GM10248 (cell line): ENCODE measurements around the gene SLCO4A1.

ENCODE experiments used
- CTCF ChIA-PET: fragments of 300-600 bp; sonication (Branson Sonifier 250); formaldehyde crosslinking; extraction: SDS; loops from one replicate; lab custom pipeline; 2021; ENCODE audit warnings: antibody characterized with exemption; lab: Yijun Ruan, JAX
- POLR2A ChIA-PET: fragments of 350-650 bp; sonication (Branson Sonifier 250); formaldehyde crosslinking; extraction: SDS; loops from one replicate; lab custom pipeline; 2020; ENCODE audit warnings: antibody characterized with exemption; lab: Yijun Ruan, JAX
- DNase-seq: peaks from one replicate; pipeline ENCODE4 v3.0.0; 2012; ENCODE audit errors: extremely low spot score
- TF ChIP-seq, protein P1 (sequence below): IDR thresholded peaks from 2 replicates; pipeline ENCODE4 v1.5.1; 2012; ENCODE audit warnings: mild to moderate bottlenecking, low read depth; ENCODE audit errors: extremely low read depth, missing control alignments, control extremely low read depth

SLCO4A1 gene

DNA sequence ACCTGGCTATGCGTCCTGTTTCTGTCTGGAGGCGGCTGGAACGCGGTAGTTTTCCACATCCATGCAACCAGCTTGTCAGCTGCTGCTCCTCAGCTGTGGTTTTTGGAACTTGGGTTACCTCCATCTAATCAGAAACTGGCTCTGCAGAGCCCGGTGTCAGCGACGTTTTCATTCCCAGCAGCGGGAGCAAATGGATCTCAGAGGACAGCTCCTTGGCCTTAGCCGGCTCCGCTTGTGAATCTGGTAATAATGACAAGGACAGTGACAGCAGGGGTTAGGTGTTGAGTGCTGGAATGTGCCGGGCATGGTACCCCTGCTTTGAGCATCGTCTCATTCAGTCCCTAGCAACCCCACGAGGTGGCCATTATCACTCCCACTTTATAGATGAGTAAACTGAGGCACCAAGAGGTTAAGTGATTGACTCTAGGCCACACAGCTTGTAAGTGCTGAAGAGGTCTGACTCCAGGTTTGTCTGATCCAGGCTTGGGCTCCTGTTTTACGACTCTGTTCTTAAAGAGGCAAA lies 1.3 kb downstream of the SLCO4A1 start:
- no peak for DNase-seq
- TF ChIP-seq, protein P1, sequence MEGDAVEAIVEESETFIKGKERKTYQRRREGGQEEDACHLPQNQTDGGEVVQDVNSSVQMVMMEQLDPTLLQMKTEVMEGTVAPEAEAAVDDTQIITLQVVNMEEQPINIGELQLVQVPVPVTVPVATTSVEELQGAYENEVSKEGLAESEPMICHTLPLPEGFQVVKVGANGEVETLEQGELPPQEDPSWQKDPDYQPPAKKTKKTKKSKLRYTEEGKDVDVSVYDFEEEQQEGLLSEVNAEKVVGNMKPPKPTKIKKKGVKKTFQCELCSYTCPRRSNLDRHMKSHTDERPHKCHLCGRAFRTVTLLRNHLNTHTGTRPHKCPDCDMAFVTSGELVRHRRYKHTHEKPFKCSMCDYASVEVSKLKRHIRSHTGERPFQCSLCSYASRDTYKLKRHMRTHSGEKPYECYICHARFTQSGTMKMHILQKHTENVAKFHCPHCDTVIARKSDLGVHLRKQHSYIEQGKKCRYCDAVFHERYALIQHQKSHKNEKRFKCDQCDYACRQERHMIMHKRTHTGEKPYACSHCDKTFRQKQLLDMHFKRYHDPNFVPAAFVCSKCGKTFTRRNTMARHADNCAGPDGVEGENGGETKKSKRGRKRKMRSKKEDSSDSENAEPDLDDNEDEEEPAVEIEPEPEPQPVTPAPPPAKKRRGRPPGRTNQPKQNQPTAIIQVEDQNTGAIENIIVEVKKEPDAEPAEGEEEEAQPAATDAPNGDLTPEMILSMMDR, result no peak
- POLR2A ChIA-PET, result interaction anchor here (1.7 kb wide), 1 partner anchor 8 kb away, joined by 14 read pairs; no protein-coding TSS in a partner anchor
- CTCF ChIA-PET, result interaction anchor here (1.5 to 2.5 kb wide), 4 partner anchors 9 to 148 kb away, joined by 4 to 10 read pairs (median 6); no protein-coding TSS in a partner anchor

- POLR2A ChIA-PET, result interaction anchor here (0.9 kb wide), 1 partner anchor 26 kb away, joined by 3 read pairs; no protein-coding TSS in a partner anchor
- CTCF ChIA-PET, result interaction anchor here (1.5 to 2.5 kb wide), 2 partner anchors 8 to 27 kb away, joined by 4 to 10 read pairs; no protein-coding TSS in a partner anchor
- DNase-seq, result no peak
- TF ChIP-seq, protein P1, result no peak
These were observed 1.9 kb downstream of the SLCO4A1 start for GRCh38 chr20:62644044-62644795.

DNA sequence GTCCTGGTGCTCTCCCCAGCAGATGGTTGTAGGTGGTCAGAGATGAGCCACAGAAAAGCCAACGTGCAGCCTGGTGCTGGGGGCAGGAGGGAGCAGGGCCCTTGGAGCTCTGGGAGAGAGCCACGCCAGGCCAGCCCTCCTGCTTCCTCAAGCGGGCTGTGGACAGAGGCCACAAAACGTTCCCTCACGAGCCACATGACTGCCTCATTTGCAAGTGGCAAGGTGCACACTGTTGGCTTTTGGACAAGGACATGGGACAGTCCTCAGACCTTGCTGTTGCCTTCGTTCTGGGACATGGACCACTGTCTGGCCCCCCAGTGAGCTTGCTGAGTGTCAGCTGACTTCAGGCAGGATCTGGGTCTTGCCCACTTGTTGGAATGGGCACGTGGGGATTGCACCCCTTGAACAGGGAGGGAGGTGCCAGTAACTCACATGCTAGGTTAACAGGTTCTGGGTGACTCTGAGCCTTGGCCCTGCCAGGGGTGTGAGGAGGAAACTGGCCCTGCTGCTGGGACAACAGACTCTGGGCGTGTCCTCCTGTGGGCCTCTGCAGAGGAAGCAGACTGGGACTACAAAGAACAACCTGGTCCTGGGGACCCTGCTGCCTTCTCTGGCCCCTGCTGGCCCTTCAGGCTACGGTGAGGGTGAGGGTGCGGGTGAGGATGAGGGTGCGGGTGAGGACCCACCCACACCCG lies 2.6 kb downstream of the SLCO4A1 start:
- ChIA-PET CTCF (interaction anchor here (1.5 to 2.5 kb wide), 2 partner anchors 8 to 28 kb away, joined by 4 to 10 read pairs; no protein-coding TSS in a partner anchor), POLR2A (interaction anchor here (0.9 kb wide), 1 partner anchor 26 kb away, joined by 3 read pairs; no protein-coding TSS in a partner anchor)
- TF ChIP-seq, protein P1, result no peak
- no peak for DNase-seq

GRCh38 chr20:62645613-62646012 lies 3.3 kb downstream of the SLCO4A1 start:
- POLR2A ChIA-PET, result no interaction called here
- TF ChIP-seq, protein P1, result no peak
- CTCF ChIA-PET, result interaction anchor here (2.5 kb wide), 1 partner anchor 29 kb away, joined by 10 read pairs; no protein-coding TSS in a partner anchor
- DNase-seq, result no peak

- ChIA-PET POLR2A (interaction anchor here (0.7 kb wide), 1 partner anchor 13 kb away, joined by 3 read pairs; no protein-coding TSS in a partner anchor), CTCF (interaction anchor here (1.4 kb wide), 1 partner anchor 10 kb away, joined by 3 read pairs; no protein-coding TSS in a partner anchor)
- DNase-seq, result no peak
- TF ChIP-seq, protein P1, result no peak
These were observed 4.7 kb downstream of the SLCO4A1 start for GRCh38 chr20:62646851-62647520.
